LNCAP (cell line): ENCODE measurements around the gene GRM1.

Experiments
- TF ChIP-seq, protein P1 (sequence below): fragments of 450-650 bp; IDR thresholded peaks from 2 replicates; pipeline ENCODE4 v1.5.1; 2017; ENCODE audit warnings: mild to moderate bottlenecking

GRM1 gene

DNA sequence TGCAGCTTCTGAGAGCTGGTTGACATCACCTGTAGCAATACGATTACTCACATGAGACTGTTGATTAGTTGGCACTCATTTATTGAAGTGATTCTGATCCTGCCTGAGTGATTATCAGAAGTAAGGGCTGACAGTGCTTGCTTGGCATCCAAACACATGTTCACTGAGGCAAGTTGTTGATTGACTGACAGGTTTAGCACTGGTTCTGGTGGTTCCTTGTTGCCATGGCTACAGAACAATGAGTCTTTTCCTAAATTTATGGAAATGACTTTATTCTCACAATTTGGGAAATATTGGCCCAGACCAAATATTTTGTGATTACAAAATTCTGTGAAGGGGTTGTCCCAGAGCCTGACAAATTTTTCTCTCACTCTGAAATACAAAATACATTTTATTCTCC lies 368.8 kb downstream of the GRM1 start:
- TF ChIP-seq, protein P1, sequence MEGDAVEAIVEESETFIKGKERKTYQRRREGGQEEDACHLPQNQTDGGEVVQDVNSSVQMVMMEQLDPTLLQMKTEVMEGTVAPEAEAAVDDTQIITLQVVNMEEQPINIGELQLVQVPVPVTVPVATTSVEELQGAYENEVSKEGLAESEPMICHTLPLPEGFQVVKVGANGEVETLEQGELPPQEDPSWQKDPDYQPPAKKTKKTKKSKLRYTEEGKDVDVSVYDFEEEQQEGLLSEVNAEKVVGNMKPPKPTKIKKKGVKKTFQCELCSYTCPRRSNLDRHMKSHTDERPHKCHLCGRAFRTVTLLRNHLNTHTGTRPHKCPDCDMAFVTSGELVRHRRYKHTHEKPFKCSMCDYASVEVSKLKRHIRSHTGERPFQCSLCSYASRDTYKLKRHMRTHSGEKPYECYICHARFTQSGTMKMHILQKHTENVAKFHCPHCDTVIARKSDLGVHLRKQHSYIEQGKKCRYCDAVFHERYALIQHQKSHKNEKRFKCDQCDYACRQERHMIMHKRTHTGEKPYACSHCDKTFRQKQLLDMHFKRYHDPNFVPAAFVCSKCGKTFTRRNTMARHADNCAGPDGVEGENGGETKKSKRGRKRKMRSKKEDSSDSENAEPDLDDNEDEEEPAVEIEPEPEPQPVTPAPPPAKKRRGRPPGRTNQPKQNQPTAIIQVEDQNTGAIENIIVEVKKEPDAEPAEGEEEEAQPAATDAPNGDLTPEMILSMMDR: no peak

DNA sequence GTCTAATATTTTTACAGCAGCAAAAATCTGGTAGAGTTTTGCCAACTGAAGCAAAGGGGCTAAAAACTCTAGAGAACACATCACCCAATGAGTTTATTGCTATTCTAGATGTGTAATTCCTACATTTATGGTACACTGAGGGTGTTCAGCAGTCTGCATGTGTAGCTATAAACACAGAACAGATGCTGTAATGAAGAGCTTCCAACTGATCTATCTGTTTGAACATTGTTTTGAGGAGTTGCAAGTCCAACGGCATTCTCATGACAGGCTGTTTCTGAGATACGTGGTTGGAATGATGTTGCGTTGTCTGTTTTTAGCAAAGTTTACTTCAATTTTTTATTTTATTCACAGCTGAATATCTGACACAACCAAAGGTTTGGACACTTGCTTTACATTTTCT lies 373.6 kb downstream of the GRM1 start:
- TF ChIP-seq, protein P1: no peak

DNA sequence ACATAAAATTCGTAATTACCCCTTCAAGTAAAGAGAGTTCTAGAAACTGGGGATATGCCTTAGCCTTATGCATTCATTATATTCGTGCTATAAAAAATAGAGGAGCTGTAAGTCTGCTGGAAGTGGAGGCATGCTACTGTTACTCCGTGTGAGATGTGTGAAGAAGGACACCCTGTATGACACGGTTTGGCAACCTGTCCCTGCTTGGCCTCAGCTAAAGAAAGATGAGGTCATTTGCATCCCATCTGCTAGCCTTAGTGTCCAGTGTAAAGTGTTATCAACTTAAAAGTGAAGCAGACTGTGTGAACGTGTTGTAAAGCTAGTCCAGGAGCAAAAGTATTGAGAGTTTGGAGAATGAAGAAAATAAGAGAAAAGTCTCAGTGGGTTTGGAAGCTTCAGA lies 379.7 kb downstream of the GRM1 start:
- TF ChIP-seq, protein P1: no peak

DNA sequence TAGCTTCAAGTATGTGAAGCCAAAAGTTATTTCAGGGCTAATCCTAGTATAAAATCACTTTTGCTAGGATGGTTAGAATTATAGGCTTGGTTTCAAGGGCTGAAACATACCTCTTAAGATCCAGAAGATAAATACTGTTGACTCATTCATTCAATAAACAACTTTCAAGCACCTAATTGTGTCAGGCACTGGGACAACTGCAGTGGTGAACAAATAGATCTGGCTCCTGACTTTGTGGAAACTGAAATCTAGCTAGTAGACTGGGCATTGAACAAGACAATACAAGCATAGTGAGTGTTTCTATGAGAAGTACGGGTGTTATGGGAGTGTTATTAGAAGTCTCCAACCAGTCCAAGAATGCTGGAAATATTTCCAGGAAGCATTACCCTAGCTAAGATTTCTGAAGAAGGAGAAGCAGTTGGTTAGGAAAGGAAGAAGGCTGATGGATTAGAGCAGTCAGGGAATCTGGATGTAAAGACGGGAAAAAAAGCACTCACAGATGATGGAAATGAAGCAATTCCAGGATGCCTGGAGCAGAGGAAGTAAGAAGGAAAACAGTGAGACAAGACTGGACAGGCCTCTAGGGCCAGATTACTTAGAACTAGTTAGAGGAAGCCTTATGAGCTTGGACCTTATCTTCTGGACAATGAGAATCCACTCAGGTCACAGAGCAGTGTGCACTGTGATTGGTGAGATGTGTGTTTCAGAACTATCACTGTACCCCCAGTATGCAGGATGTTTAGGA lies 382.2 kb downstream of the GRM1 start:
- TF ChIP-seq, protein P1: no peak

DNA sequence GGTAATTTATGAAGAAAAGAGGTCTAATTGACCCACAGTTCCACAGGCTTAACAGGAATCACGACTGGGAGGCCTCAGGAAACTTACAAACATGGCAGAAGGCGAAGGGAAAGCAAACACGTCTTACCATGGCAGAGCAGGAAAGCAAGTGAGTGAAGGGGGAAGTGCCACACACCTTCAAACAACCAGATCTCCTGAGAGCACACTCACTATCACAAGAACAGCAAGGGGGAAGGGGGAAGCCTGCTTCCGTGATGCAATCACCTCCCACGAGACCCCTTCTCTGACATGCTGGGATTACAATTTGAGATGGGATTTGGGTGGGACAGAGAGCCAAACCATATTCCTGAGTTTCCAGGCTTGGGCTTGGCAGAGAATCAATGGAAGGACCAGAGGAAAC lies 390.7 kb downstream of the GRM1 start:
- TF ChIP-seq, protein P1: no peak

DNA sequence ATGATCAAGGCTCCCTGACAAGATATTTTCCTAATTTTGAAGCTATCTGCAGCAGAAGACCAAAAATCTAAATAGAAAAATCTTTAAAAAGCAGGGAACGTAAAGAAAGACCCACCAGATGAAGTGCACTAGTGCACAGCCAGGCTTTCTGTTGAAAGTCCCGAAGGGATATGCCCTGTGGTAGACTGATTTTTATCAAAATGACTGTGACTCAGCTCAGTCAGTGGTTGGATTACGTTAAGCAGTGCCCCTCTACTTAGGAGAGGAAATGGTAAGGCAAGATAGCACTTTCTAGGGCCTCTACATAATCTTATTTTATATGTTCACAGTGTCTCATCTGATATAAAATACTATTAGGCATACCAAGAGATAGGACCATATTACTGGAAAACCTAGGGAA lies 391.4 kb downstream of the GRM1 start:
- TF ChIP-seq, protein P1: no peak

DNA sequence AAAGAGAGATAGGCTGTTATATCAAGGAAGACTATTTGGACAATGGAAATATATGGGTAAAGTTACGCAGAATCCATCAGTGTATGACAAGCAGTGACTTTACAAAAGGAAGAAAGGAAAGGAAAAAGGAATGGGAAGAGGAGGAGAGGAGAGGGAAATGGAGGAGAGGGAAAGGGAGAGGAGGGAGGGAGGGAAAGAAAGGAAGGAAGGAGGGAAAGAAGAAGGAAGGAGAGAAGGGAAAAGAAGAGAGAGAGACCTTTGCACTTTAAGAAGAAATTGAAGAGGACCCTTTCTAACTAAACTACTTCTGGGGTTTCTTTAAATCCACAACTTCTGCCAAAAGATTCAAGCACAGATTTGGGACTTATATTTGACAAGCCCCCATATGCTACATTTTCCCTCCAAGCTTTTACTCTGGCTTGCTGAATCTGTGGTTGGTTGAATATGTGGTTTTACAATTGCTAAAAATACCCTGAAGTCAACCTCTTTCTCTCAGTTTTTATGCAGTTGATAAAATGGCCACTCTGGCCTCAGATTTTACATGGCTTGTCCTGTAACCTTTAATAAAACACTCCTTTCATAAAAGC lies 394.0 kb downstream of the GRM1 start:
- TF ChIP-seq, protein P1: no peak
